Dermis lymphatic vessel endothelial cell (primary cell): ENCODE results near the gene COL12A1. TPM values are rescaled to one million over a fixed set of nuclear protein-coding genes. Genes with fewer than 3 reads are reported as not detected.

Experiments used
- total RNA-seq: library from RNA; depleted of rRNA; stranded (reverse); fragments of >200 nt; gene quantifications from 2 replicates; pipeline ENCODE4 v1.2.1, GENCODE V29; 2014

COL12A1 gene
- 1.7 and 2.5 TPM in 2 replicates for total RNA-seq

DNA sequence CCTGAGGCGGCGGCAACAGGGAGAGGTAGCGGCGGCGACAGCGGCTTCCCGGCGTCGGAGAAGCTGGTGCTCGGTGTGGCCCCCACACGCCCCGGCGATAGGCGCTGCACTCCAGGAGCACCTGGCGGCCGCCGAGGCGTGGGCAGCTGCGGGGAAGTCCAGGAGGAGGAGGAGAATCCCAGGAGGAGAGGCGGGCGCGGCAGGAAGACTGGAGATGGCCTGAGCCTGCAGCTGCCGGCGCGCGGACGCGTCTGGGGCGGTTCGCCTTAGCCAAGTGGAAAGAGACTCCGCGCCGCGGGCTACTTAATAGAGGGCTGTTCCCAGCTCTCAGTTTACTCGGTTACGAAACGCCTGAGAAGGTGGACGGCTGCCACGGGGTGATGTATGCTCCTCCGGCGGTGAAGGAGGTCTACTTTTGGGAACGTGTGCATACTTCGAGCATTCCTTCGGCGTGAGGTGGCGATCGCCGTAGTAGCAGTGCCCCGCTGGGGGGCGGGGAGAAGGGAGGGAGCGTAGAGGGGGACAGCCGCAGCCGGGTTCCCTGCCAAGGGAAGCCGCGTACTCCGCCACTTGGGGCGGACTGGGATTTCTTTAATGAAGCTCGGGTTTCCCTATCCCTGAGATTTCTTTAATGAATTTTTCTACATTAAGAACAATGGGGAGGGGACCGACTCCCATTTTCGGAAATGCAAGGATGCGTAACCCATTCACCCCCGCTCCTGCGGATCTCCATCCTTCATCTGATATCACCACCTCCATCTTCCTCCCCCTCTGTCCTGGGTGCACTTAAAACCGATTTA lies at the start of gene COL12A1:
Gene COL12A1, minus strand, starts transcription at position 278 of the 800 bp plus-strand sequence. CDS start 3,261 bp downstream, outside the sequence.

GRCh38 chr6:75243333-75244062 lies 37.6 kb upstream of the COL12A1 start, which contains the start of gene COX7A2:
Gene COX7A2, minus strand, starts transcription at chr6:75243801. Its CDS starts 67 bp downstream, at chr6:75243734.

Other genes with a start within 250 kb of the COL12A1 start
- 140 and 201 TPM in 2 replicates for gene COX7A2, start 37.7 kb upstream of the COL12A1 start, total RNA-seq
- 147 and 162 TPM in 2 replicates for gene TMEM30A, start 78.7 kb upstream of the COL12A1 start, total RNA-seq